T-helper 1 cell treated with Interleukin-12 subunit alpha and Interleukin-12 subunit beta and Interleukin-4 antibody, amounts not matched to agents 30 ng/mL and 1 ng/mL, for 36 hours (primary cell): ENCODE results near the gene AHI1. TPM values are rescaled to one million over a fixed set of nuclear protein-coding genes. Genes with fewer than 3 reads are reported as not detected.
"Not testable (repeated sequence)": the region's sequence is repeated elsewhere in the genome, so short reads cannot be mapped to it uniquely, and the experiment has no call there.

Source experiments
- intact Hi-C: fragments of 100-400 bp; cut with micrococcal nuclease; formaldehyde crosslinking; loops from one replicate; pipeline ENCODE4 v1.15.1; 2024
- total RNA-seq: library from RNA; stranded (reverse); gene quantifications from 2 replicates; pipeline ENCODE4 v1.2.3, GENCODE V29; 2022

The AHI1 gene
- total RNA-seq, 1 donor from 2014 or later: 18.4 TPM

GRCh38 chr6:135403584-135403983 lies 94.0 kb downstream of the AHI1 start:
- intact Hi-C loops: no loop called here

DNA sequence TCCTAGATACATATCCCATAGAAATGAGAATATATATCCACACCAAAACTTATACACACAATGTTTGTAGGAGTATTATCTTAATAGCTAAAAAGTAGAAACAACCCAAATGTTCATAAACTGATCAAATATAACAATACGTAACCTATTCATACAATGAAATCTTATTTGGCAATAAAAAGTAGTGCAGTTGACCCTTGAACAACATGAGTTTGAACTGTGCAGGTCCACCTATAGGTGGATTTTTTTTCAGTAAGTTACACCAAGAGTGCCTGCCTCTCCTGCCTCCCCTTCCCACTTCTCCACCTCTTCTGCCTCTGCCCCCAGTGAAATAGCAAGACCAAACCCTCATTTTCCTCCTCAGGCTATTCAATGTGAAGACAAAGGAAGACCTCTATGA lies 95.2 kb downstream of the AHI1 start:
- intact Hi-C loops: no loop called here

DNA sequence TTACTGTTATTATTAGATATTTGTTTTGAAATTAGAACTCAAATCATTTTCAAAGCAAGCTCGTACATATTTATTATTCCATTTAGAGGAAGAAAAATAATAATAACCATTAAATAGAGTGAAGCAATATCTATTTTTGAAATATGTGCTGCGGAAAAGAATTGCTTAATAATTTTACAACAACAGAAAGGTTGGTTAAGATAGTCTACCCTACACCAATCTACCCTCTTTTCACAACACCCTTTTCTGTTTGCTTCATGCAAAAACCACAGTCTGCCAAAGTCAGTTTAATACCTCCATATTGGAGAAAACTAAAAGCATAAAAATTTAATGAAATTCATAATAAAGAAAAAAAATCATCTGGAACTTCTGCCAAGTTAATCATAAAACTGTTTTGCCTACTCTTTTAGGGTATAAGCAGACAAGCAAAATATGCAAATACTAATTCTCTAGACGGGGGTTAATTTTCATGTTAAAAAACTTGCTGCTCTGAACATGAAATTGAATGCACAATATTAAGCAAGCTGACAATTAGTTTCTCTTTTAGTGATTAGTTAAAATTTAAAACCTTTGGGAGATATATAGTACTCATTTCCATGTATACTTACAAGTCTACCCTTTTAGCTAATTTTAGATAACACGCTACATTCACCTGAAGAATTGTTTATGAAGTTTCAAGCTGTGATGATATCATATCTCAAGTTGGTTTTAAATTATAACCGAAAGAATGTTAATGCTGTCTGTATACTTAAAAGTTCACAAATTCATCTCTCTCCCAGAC lies 100.2 kb downstream of the AHI1 start:
- intact Hi-C loops: no loop called here

GRCh38 chr6:135395136-135395535 lies 102.4 kb downstream of the AHI1 start:
- intact Hi-C loops: no loop called here

DNA sequence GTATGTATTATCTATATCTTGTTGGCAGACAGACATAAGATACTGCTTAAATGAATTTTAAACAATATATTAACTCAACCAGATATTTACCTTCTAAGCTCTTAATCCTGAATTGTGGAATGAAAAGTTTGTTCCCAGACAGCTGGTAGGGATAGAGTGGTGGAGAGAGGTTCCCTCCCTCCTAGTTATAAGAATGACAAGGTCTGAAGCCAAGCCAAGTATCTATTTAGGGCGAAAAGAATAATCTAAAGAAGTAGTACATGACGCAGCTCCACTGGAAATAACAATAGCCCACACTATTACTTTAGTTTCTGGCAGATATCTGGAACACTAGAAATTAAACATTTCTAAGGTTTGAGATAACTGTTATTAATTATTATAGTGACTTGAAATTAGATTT lies 104.3 kb downstream of the AHI1 start:
- intact Hi-C loops: loop anchor here (5.0 kb wide), 1 partner anchor 1594 kb away; no protein-coding TSS in a partner anchor

DNA sequence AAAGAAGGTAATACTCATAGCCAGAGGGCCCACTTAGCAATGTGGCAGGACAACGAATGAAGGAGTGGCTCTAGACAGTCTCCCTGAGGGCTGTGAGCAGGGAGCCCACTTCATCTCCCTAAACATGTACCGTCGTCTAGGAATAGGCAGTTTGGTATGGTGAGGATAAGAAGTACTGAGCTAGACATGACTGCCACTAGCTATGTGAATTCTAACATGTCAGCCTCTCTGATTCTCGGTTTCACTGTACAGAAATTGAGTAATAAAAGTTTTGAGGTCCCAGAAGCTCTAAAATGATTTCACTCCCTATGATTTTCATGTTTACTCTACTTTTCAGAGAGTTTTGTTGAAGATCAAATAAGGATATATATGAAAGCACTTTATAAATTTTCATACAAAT lies 107.1 kb downstream of the AHI1 start:
- intact Hi-C loops: loop anchor here (5.0 kb wide), 1 partner anchor 1597 kb away; no protein-coding TSS in a partner anchor

- intact Hi-C loops: no loop called here
Observed at GRCh38 chr6:135385299-135385698, 112.2 kb downstream of the AHI1 start.

GRCh38 chr6:135383766-135384165 lies 113.8 kb downstream of the AHI1 start:
- intact Hi-C loops: no loop called here

DNA sequence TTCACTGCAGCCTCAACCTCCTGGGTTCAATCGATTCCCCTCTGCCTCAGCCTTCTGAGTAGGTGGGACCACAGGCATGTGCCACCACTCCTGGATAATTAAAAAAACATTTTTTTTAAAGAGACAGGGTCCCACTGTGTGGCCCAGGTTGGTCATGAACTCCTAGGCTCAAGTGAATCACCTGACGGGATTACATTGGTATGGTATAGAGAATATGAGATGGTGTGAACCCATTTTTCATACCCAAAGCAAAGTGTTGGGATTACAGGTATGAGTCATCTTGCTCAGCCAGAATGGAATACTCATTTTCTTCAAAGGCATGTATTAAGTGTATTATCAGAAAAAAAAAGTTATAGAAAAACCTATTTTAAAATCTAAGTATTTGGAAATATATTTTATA lies 114.2 kb downstream of the AHI1 start:
- intact Hi-C loops: no loop called here

- intact Hi-C loops: no loop called here
Observed at GRCh38 chr6:135382182-135382628, 115.3 kb downstream of the AHI1 start.

GRCh38 chr6:135380793-135381192 lies 116.7 kb downstream of the AHI1 start:
- intact Hi-C loops: no loop called here

- intact Hi-C loops: no loop called here
Observed at GRCh38 chr6:135379647-135380046, 117.9 kb downstream of the AHI1 start.

- intact Hi-C loops: no loop called here
Observed at GRCh38 chr6:135372758-135373157, 124.8 kb downstream of the AHI1 start.

DNA sequence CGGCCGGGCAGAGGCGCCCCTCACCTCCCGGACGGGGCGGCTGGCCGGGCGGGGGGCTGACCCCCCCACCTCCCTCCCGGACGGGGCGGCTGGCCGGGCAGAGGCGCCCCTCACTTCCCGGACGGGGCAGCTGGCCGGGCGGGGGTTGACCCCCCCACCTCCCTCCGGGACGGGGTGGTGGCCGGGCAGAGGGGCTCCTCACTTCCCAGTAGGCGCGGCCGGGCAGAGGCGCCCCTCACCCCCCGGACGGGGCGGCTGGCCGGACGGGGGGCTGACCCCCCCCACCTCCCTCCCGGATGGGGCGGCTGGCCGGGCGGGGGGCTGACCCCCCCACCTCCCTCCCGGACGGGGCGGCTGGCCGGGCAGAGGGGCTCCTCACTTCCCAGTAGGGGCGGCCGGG lies 133.9 kb downstream of the AHI1 start:
- intact Hi-C loops: not testable (repeated sequence)

DNA sequence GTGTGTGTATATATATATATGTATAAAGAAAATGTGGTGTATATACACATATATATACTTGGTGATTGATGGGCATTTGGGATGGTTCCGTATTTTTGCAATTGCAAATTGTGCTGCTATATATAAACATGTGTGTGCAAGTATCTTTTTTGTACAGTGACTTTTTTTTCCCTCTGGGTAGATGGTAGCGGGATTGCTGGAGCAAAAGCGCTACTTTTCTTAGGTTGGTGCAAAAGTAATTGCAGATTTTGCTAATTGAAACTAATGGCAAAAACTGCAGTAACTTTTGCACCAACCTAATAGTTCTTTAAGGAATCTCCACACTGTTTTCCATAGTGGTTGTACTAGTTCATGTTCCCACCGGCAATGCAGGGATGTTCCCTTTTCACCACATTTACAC lies 135.4 kb downstream of the AHI1 start:
- intact Hi-C loops: no loop called here

- intact Hi-C loops: no loop called here
Observed at GRCh38 chr6:135360222-135360621, 137.3 kb downstream of the AHI1 start.

DNA sequence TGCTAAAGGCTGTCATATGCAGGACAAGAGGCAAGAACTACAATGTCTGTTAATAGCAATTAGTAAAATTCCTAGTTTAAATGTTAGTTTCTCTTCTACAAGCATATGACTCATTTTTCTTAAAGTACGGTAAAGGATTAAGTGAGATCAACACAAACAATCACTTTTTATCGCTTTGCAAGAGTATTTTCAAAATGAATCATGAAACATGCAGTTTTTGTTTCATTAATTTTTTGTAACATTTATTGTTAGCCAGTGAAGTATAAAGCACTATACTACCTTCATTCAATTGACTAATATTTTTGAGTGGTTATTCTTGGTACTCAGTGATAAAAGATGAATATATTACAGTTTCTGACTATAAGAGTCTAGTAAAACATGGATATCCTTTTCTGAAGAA lies 138.6 kb downstream of the AHI1 start:
- intact Hi-C loops: no loop called here

DNA sequence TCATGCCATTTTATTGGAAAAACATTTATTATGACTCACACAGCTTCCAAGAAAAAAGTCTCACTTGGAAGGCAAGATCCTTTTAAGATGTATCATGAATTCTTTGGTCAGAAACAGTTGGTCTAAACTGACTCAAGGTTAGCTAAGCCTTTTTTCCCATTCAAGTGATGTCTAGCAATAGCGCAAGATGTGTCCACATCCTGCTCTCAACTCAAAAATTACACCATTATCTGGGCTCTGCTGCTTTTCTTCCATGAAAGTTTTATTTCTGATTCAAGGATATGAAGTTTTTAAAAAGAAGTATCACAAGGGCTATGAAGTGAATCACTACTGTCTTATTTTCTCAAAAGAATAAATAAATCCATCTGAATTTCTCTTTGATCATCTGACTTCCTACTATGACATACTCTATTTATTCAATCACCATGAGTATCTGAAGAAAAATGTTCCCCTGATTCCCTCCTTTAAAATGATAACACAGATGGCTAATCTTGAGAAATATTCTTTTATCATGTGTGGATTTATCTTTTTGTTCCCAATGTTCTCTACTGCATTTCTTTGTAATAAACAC lies 139.2 kb downstream of the AHI1 start:
- intact Hi-C loops: no loop called here

- intact Hi-C loops: no loop called here
Observed at GRCh38 chr6:135354407-135354806, 143.1 kb downstream of the AHI1 start.

DNA sequence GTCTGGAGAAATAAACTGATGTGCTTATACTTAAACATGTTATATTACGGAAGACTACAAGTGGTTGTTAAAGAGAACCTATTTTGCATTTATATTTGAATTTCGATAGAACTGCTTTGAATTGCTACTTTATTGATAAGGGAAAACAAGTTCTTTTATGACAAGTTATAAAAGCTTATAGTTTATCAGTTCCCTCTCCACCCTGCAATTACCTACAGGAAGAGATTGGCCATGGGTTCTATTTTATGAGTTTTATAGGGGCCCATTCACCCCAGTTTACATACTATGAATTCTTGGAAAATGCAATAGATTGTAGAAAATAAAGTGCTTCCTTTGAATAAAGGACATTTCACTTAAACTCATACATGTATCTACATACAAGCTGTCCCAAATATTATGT lies 144.4 kb downstream of the AHI1 start:
- intact Hi-C loops: no loop called here

DNA sequence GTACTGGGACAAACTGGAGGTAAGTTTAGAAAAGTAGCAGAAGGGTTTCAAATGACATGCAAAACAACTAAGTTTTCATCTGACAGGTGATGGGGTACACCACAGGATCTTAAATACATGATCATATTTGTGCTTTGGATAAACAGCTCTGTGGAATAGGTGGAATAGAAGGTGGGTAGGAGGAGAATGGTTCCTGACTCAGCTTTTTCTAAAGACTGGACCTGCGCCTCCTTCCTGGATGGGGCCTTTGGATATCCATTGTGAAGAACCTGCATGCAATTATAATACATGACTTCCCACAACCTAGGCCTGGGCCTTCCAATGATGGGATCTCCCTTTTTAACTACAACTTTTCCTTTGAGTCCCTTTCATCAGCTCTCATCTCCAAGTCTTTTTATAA lies 145.9 kb downstream of the AHI1 start:
- intact Hi-C loops: no loop called here

- intact Hi-C loops: no loop called here
Observed at GRCh38 chr6:135347887-135348286, 149.7 kb downstream of the AHI1 start.

- intact Hi-C loops: no loop called here
Observed at GRCh38 chr6:135346747-135347146, 150.8 kb downstream of the AHI1 start.
